Measurements from ENCODE around the gene GPR137. TPM values are rescaled to one million over a fixed set of nuclear protein-coding genes. Genes with fewer than 3 reads are reported as not detected.

Gene GPR137
- total RNA-seq, 2 donors from 2014 or later: 57.7 to 58.4 TPM

- TF ChIP-seq CTCF (conservative IDR thresholded peaks at IDR 0.05): no peak
- H3K27ac ChIP-seq (ENCODE audit: low read depth, low read length): no peak overlapping the region
- Mint-ChIP-seq H3K27ac (peak overlapping the region; percentile 95), H3K4me1 (peaks cover 10% of the 10 kb centered on the region), H3K9me3 (no peaks in the 10 kb centered on the region), H3K4me3 (no peak overlapping the region), H3K27me3 (ENCODE audit: insufficient read depth) (no peaks in the 10 kb centered on the region), H3K36me3 (ENCODE audit: low read depth) (peaks cover 30% of the 10 kb centered on the region)
- no peaks in the 10 kb centered on the region for H3K9me3 ChIP-seq (ENCODE audit: control insufficient read depth, low read length)
- no peak overlapping the region for H3K9ac ChIP-seq (ENCODE audit: extremely low read depth, low read length, poor library complexity, severe bottlenecking)
- no peaks in the 10 kb centered on the region for H3K27me3 ChIP-seq (ENCODE audit: control insufficient read depth, insufficient read depth, low read length, poor library complexity, severe bottlenecking)
- H3K4me1 ChIP-seq (ENCODE audit: control insufficient read depth, insufficient read depth, low read length): no peaks in the 10 kb centered on the region
- no peak for DNase-seq
- H3K36me3 ChIP-seq (ENCODE audit: control insufficient read depth, insufficient read depth, low read length): peaks cover 25% of the 10 kb centered on the region
- no peak overlapping the region for H3K4me3 ChIP-seq (ENCODE audit: low read length)
- whole genome bisulfite sequencing, 2 experiments (ENCODE audit: insufficient coverage in 1 of 2, insufficient read length in 1 of 2): 87 to 88% methylated on average over 8 to 26 of the region's 27 CpGs
Observed at GRCh38 chr11:64267207-64267945, 18.3 kb upstream of the GPR137 start.

- Mint-ChIP-seq H3K4me1 (peaks cover 10% of the 10 kb centered on the region), H3K4me3 (peak overlapping the region; percentile 95), H3K9me3 (no peaks in the 10 kb centered on the region), H3K27me3 (ENCODE audit: insufficient read depth) (no peaks in the 10 kb centered on the region), H3K27ac (peak overlapping the region; percentile 95), H3K36me3 (ENCODE audit: low read depth) (peaks cover 22% of the 10 kb centered on the region)
- Histone ChIP-seq H3K4me1 (ENCODE audit: control insufficient read depth, insufficient read depth, low read length) (no peaks in the 10 kb centered on the region), H3K36me3 (ENCODE audit: control insufficient read depth, insufficient read depth, low read length) (peaks cover 17% of the 10 kb centered on the region), H3K27ac (ENCODE audit: low read depth, low read length) (peak overlapping the region; percentile 94), H3K9ac (ENCODE audit: extremely low read depth, low read length, poor library complexity, severe bottlenecking) (peak overlapping the region; percentile 91), H3K4me3 (ENCODE audit: low read length) (peak overlapping the region; percentile 82), H3K9me3 (ENCODE audit: control insufficient read depth, low read length) (no peaks in the 10 kb centered on the region), H3K27me3 (ENCODE audit: control insufficient read depth, insufficient read depth, low read length, poor library complexity, severe bottlenecking) (no peaks in the 10 kb centered on the region)
- peak; percentile 87 for DNase-seq
- no peak for TF ChIP-seq CTCF (conservative IDR thresholded peaks at IDR 0.05)
- WGBS, 2 experiments (ENCODE audit: insufficient coverage in 1 of 2, insufficient read length in 1 of 2): 80 to 87% methylated on average over 15 to 23 of the region's 23 CpGs
Observed at GRCh38 chr11:64268025-64268892, 17.4 kb upstream of the GPR137 start.

- peaks cover 14% of the 10 kb centered on the region for H3K4me1 Mint-ChIP-seq
- H3K9me3 Mint-ChIP-seq: no peaks in the 10 kb centered on the region
- peak overlapping the region; percentile 95 for H3K4me3 Mint-ChIP-seq
- H3K9ac ChIP-seq (ENCODE audit: extremely low read depth, low read length, poor library complexity, severe bottlenecking): peak overlapping the region; percentile 91
- peak; percentile 90 for DNase-seq
- TF ChIP-seq CTCF (conservative IDR thresholded peaks at IDR 0.05): no peak
- H3K27me3 ChIP-seq (ENCODE audit: control insufficient read depth, insufficient read depth, low read length, poor library complexity, severe bottlenecking): no peaks in the 10 kb centered on the region
- H3K4me3 ChIP-seq (ENCODE audit: low read length): peak overlapping the region; percentile 82
- H3K9me3 ChIP-seq (ENCODE audit: control insufficient read depth, low read length): no peaks in the 10 kb centered on the region
- H3K4me1 ChIP-seq (ENCODE audit: control insufficient read depth, insufficient read depth, low read length): no peaks in the 10 kb centered on the region
- no peaks in the 10 kb centered on the region for H3K27me3 Mint-ChIP-seq (ENCODE audit: insufficient read depth)
- WGBS, 2 experiments (ENCODE audit: insufficient coverage in 1 of 2, insufficient read length in 1 of 2): 3 to 17% methylated on average over 2 to 34 of the region's 34 CpGs
- peak overlapping the region; percentile 94 for H3K27ac ChIP-seq (ENCODE audit: low read depth, low read length)
- H3K36me3 Mint-ChIP-seq (ENCODE audit: low read depth): peaks cover 21% of the 10 kb centered on the region
- peaks cover 11% of the 10 kb centered on the region for H3K36me3 ChIP-seq (ENCODE audit: control insufficient read depth, insufficient read depth, low read length)
- peak overlapping the region; percentile 99 for H3K27ac Mint-ChIP-seq
Observed at GRCh38 chr11:64268893-64269539, 16.6 kb upstream of the GPR137 start.

Measured in endodermal cell (in vitro differentiated cells).